GM12878 (cell line): ENCODE data around the gene SPATC1L. TPM values are rescaled to one million over a fixed set of nuclear protein-coding genes. Genes with fewer than 3 reads are reported as not detected.

Source experiments
- ATAC-seq: fragments of 200-7000 bp; cut with Tn5 transposase; 3 replicates; pipeline ENCODE4 v1.9.1; 2020; ENCODE audit warnings: mild to moderate bottlenecking, moderate library complexity
- BruUV-seq: library from RNA; stranded (reverse); fragments of 400-500 nt; replicated peaks from 2 replicates; lab custom pipeline; 2021; lab: Mats Ljungman, UMichigan
- CTCF ChIA-PET: fragments of 300-600 bp; sonication (Branson Sonifier 250); formaldehyde crosslinking; extraction: SDS; loops from one replicate; lab custom pipeline; 2021; ENCODE audit warnings: inconsistent platforms; lab: Yijun Ruan, JAX
- POLR2A ChIA-PET: fragments of 350-600 bp; formaldehyde crosslinking; extraction: SDS; loops from one replicate; lab custom pipeline; 2021; ENCODE audit warnings: inconsistent platforms; lab: Charles Lee
- RAD21 ChIA-PET: fragments of 300-600 bp; sonication (Branson Sonifier 250); formaldehyde crosslinking; loops from one replicate; lab custom pipeline; 2023; ENCODE audit warnings: antibody characterized with exemption; ENCODE audit not compliant: unreplicated experiment; lab: Charles Lee
- SMC1A ChIA-PET: fragments of 300-600 bp; sonication (Branson Sonifier 250); formaldehyde crosslinking; loops from one replicate; lab custom pipeline; 2023; ENCODE audit not compliant: unreplicated experiment, uncharacterized antibody; lab: Charles Lee
- DNase-seq: peaks from one replicate; pipeline ENCODE4 v3.0.0-alpha.2; 2011; ENCODE audit warnings: low read depth, low spot score
- FAIRE-seq: peaks from 3 replicates; lab custom pipeline; 2011; peaks lifted over from hg19 to GRCh38; lab: Jason Lieb, UNC
- H2AFZ ChIP-seq: 2 replicates; pipeline ENCODE4 v1.6.0; 2011; ENCODE audit warnings: low read depth, low read length, control low read depth; ENCODE audit not compliant: control insufficient read depth
- H3K27ac ChIP-seq: 2 replicates; pipeline ENCODE4 v1.5.1; 2011; ENCODE audit warnings: control low read depth; ENCODE audit not compliant: control insufficient read depth, insufficient read depth
- H3K27me3 ChIP-seq, 2 experiments: replicated peaks in 1 of 2; 2 replicates each; pipeline versions ENCODE4 v1.6.0 to v1.6.1; 2011; ENCODE audit warnings: low read length in 1 of 2; ENCODE audit not compliant: control insufficient read depth in 2 of 2, insufficient read depth in 2 of 2
- H3K36me3 ChIP-seq, 2 experiments: 2 replicates each; pipeline ENCODE4 v1.5.1; 2011; ENCODE audit warnings: low read length in 1 of 2; ENCODE audit not compliant: control insufficient read depth in 2 of 2, insufficient read depth in 2 of 2
- H3K4me1 ChIP-seq: 2 replicates; pipeline ENCODE4 v1.6.1; 2011; ENCODE audit warnings: mild to moderate bottlenecking, low read length, moderate library complexity, mixed read lengths; ENCODE audit not compliant: control insufficient read depth, insufficient read depth
- H3K4me2 ChIP-seq: 2 replicates; pipeline ENCODE4 v1.6.0; 2011; ENCODE audit warnings: control low read depth; ENCODE audit not compliant: control insufficient read depth, insufficient read depth
- H3K4me3 ChIP-seq: fragments of 200-600 bp; sonication (generic); 2 replicates; pipeline ENCODE4 v1.5.1; 2016
- H3K79me2 ChIP-seq: 2 replicates; pipeline ENCODE4 v1.6.0; 2011; ENCODE audit warnings: low read length; ENCODE audit not compliant: control insufficient read depth, insufficient read depth
- H3K9ac ChIP-seq: 2 replicates; pipeline ENCODE4 v1.8.0; 2011; ENCODE audit warnings: low read length, control low read depth, mixed read lengths; ENCODE audit not compliant: control insufficient read depth, insufficient read depth
- H3K9me3 ChIP-seq: replicated peaks from 3 replicates; pipeline ENCODE4 v1.5.1; 2011; ENCODE audit warnings: mild to moderate bottlenecking, low read length; ENCODE audit not compliant: control insufficient read depth, insufficient read depth
- H4K20me1 ChIP-seq: 2 replicates; pipeline ENCODE4 v1.6.0; 2011; ENCODE audit not compliant: control insufficient read depth, insufficient read depth
- BHLHE40 ChIP-seq, 2 experiments: fragments of 450-650 bp in 1 of 2; IDR thresholded peaks; 2 replicates each; pipeline ENCODE4 v1.6.1; 2011 to 2017; ENCODE audit warnings: low read depth in 2 of 2, borderline replicate concordance in 1 of 2, improper control_type of control experiment in 1 of 2, low read length in 1 of 2, mild to moderate bottlenecking in 1 of 2
- BRCA1 ChIP-seq: IDR thresholded peaks from 2 replicates; pipeline ENCODE4 v1.6.1; 2011; ENCODE audit warnings: low read depth, low read length, improper control_type of control experiment
- EP300 ChIP-seq, 2 experiments: fragments of 150-350 bp in 1 of 2; IDR thresholded peaks; 2 replicates each; pipeline ENCODE4 v1.6.1; 2011 to 2012; ENCODE audit warnings: low read depth in 2 of 2, low read length in 2 of 2, borderline replicate concordance in 1 of 2, improper control_type of control experiment in 1 of 2, inconsistent platforms in 1 of 2; ENCODE audit not compliant: control insufficient read depth in 1 of 2
- KDM1A ChIP-seq: fragments of 200-600 bp; sonication (generic); IDR thresholded peaks from 2 replicates; pipeline ENCODE4 v1.6.1; 2016; ENCODE audit warnings: borderline replicate concordance
- MEF2B ChIP-seq: fragments of 450-650 bp; IDR thresholded peaks from 2 replicates; pipeline ENCODE4 v1.6.1; 2018; ENCODE audit warnings: mild to moderate bottlenecking, moderate library complexity; ENCODE audit not compliant: partially characterized antibody, poor library complexity, severe bottlenecking
- MTA2 ChIP-seq: fragments of 450-650 bp; IDR thresholded peaks from 2 replicates; pipeline ENCODE4 v1.6.1; 2016; ENCODE audit warnings: low read depth, mild to moderate bottlenecking, moderate library complexity
- NFXL1 ChIP-seq: fragments of 450-650 bp; IDR thresholded peaks from 2 replicates; pipeline ENCODE4 v1.6.1; 2017; ENCODE audit warnings: antibody characterized with exemption, mild to moderate bottlenecking, borderline replicate concordance
- PML ChIP-seq: IDR thresholded peaks from 2 replicates; pipeline ENCODE4 v1.6.1; 2012; ENCODE audit warnings: low read length, inconsistent platforms
- SMARCA5 ChIP-seq: fragments of 450-650 bp; IDR thresholded peaks from 2 replicates; pipeline ENCODE4 v1.6.1; 2017; ENCODE audit warnings: mild to moderate bottlenecking
- TBL1XR1 ChIP-seq: IDR thresholded peaks from 2 replicates; pipeline ENCODE4 v1.6.1; 2012; ENCODE audit warnings: low read depth, low read length, improper control_type of control experiment
- WRNIP1 ChIP-seq: IDR thresholded peaks from 2 replicates; pipeline ENCODE4 v1.6.1; 2011; ENCODE audit warnings: low read depth, low read length, improper control_type of control experiment, borderline replicate concordance
- YBX1 ChIP-seq: fragments of 450-650 bp; IDR thresholded peaks from 2 replicates; pipeline ENCODE4 v1.6.1; 2016; ENCODE audit warnings: antibody characterized with exemption
- WGBS: methylation state at CpG from one replicate; pipeline ENCODE4 v1.1.6; 2016; ENCODE audit warnings: low lambda C conversion rate; ENCODE audit not compliant: insufficient replicate concordance, insufficient coverage; ENCODE audit errors: missing lambda C conversion rate; 5-methylcytosine and 5-hydroxymethylcytosine counted together
- in situ Hi-C: fragments of 300-500 bp; cut with MboI; formaldehyde crosslinking; loops from 9 replicates; pipeline ENCODE4 v1.14.3; 2018; ENCODE audit warnings: mixed read lengths
- intact Hi-C: fragments of 100-400 bp; cut with micrococcal nuclease; formaldehyde crosslinking; loops from one replicate; pipeline ENCODE4 v1.14.2; 2022; ENCODE audit not compliant: unreplicated experiment
- polyA plus RNA-seq, 11 experiments: library from polyadenylated mRNA; depleted of rRNA in 4 of 11; unstranded in 6 of 11; stranded (reverse) in 5 of 11; fragments of >200 nt; fragmentation: Nextera tagmentation in 4 of 11; fragmentation: Illumina TruSeq in 1 of 11; extraction: Ambion mirVana in 4 of 11; extraction: Trizol in 1 of 11; gene quantifications; 1 replicate in 1 of 11; 2 replicates in 10 of 11; pipeline versions ENCODE4 v1.2.1 to v1.2.3, GENCODE V29; 2011 to 2016; ENCODE audit warnings: inconsistent platforms in 2 of 11, missing spikeins in 2 of 11, low read depth in 1 of 11
- total RNA-seq, 4 experiments: library from RNA; depleted of rRNA in 3 of 4; stranded (reverse); fragments of >200 nt in 3 of 4; fragmentation: Illumina TruSeq in 1 of 4; extraction: Trizol in 1 of 4; gene quantifications; 2 replicates each; pipeline versions ENCODE4 v1.2.1 to v1.2.3, GENCODE V29; 2013 to 2021
- TF ChIP-seq, protein P1 (sequence below), 3 experiments: IDR thresholded peaks in 2 of 3; conservative IDR thresholded peaks in 1 of 3; 2 replicates each; pipeline ENCODE4 v1.5.1; 2011; ENCODE audit warnings: low read depth in 3 of 3, low read length in 3 of 3, mild to moderate bottlenecking in 3 of 3, control low read depth in 2 of 3, moderate library complexity in 2 of 3, inconsistent platforms in 1 of 3, mixed read lengths in 1 of 3; ENCODE audit not compliant: control insufficient read depth in 2 of 3, insufficient read depth in 1 of 3; ENCODE audit errors: extremely low read depth in 1 of 3
- TF ChIP-seq, protein P2 (sequence below): fragments of 450-650 bp; formaldehyde crosslinking; IDR thresholded peaks from 2 replicates; pipeline ENCODE4 v1.4.0; 2022; ENCODE audit warnings: mild to moderate bottlenecking, moderate library complexity
- TF ChIP-seq, protein P3 (sequence below): fragments of 150-350 bp; IDR thresholded peaks from 2 replicates; pipeline ENCODE4 v1.6.1; 2016; ENCODE audit warnings: low read depth, low read length
- TF ChIP-seq, protein P4 (sequence below): fragments of 450-650 bp; IDR thresholded peaks from 2 replicates; pipeline ENCODE4 v1.6.1; 2014; ENCODE audit warnings: mild to moderate bottlenecking

SPATC1L gene
- total and polyA plus RNA-seq, 10 of the 15 experiments (the other 5 are each of a cell fraction or from before 2014, with no cell fraction given), result 1.4 to 16.0 (median 7.0) TPM; not detected in 2

DNA sequence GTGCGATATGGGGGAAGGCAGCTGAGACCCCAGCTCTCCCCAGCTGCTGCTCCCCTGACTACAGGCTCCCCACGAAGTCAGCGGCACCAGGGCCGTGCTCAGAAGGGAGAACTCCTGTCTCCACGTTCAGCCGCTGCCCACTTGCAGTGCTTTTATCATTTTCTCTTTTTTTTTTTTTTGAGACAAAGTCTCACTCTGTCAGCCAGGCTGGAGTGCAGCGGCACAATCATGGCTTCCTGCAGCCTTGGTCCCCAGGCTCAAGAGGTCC is 27.9 kb downstream of the SPATC1L start:
- POLR2A ChIA-PET, result no interaction called here
- no peak overlapping the region for H2AFZ ChIP-seq
- in situ Hi-C loops, result no loop called here
- no peaks in the 10 kb centered on the region for H3K27me3 ChIP-seq
- H3K9ac ChIP-seq, result no peak overlapping the region
- no peak overlapping the region for H3K4me3 ChIP-seq
- 77% methylated on average over 7 of the region's 7 CpGs for WGBS
- SMC1A ChIA-PET, result no interaction called here
- H3K4me1 ChIP-seq, result no peaks in the 10 kb centered on the region
- ATAC-seq (no peak), FAIRE-seq (no peak), DNase-seq (no peak)
- no peak overlapping the region for H3K27ac ChIP-seq
- CTCF ChIA-PET, result no interaction called here
- intact Hi-C loops, result no loop called here
- BruUV-seq, result no TSS peak
- no peaks in the 10 kb centered on the region for H3K79me2 ChIP-seq
- RAD21 ChIA-PET, result no interaction called here
- H3K36me3 ChIP-seq, result no peaks in the 10 kb centered on the region
- no peaks in the 10 kb centered on the region; the same call in 2 of the 3 replicates for H3K9me3 ChIP-seq
- H3K4me2 ChIP-seq, result no peak overlapping the region
- H4K20me1 ChIP-seq, result no peaks in the 10 kb centered on the region
- TF ChIP-seq NFXL1 (no peak), BRCA1 (no peak), WRNIP1 (no peak), BHLHE40 (IDR thresholded peaks at IDR 0.05; ENCODE audit: borderline replicate concordance in 1 of 2, low read depth in 2 of 2, low read length in 1 of 2) (no peak), SMARCA5 (no peak), MTA2 (no peak), KDM1A (no peak), EP300 (IDR thresholded peaks at IDR 0.05; ENCODE audit: borderline replicate concordance in 1 of 2, control insufficient read depth in 1 of 2, low read depth in 2 of 2, low read length in 2 of 2) (no peak), YBX1 (no peak), TBL1XR1 (no peak), MEF2B (no peak), PML (no peak)
- TF ChIP-seq, protein P1, sequence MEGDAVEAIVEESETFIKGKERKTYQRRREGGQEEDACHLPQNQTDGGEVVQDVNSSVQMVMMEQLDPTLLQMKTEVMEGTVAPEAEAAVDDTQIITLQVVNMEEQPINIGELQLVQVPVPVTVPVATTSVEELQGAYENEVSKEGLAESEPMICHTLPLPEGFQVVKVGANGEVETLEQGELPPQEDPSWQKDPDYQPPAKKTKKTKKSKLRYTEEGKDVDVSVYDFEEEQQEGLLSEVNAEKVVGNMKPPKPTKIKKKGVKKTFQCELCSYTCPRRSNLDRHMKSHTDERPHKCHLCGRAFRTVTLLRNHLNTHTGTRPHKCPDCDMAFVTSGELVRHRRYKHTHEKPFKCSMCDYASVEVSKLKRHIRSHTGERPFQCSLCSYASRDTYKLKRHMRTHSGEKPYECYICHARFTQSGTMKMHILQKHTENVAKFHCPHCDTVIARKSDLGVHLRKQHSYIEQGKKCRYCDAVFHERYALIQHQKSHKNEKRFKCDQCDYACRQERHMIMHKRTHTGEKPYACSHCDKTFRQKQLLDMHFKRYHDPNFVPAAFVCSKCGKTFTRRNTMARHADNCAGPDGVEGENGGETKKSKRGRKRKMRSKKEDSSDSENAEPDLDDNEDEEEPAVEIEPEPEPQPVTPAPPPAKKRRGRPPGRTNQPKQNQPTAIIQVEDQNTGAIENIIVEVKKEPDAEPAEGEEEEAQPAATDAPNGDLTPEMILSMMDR (IDR thresholded peaks at IDR 0.05 in 2 of 3, conservative IDR thresholded peaks at IDR 0.05 in 1 of 3; ENCODE audit: control insufficient read depth in 2 of 3, extremely low read depth in 1 of 3, insufficient read depth in 1 of 3, low read depth in 3 of 3, low read length in 3 of 3), result no peak
- TF ChIP-seq, protein P2, sequence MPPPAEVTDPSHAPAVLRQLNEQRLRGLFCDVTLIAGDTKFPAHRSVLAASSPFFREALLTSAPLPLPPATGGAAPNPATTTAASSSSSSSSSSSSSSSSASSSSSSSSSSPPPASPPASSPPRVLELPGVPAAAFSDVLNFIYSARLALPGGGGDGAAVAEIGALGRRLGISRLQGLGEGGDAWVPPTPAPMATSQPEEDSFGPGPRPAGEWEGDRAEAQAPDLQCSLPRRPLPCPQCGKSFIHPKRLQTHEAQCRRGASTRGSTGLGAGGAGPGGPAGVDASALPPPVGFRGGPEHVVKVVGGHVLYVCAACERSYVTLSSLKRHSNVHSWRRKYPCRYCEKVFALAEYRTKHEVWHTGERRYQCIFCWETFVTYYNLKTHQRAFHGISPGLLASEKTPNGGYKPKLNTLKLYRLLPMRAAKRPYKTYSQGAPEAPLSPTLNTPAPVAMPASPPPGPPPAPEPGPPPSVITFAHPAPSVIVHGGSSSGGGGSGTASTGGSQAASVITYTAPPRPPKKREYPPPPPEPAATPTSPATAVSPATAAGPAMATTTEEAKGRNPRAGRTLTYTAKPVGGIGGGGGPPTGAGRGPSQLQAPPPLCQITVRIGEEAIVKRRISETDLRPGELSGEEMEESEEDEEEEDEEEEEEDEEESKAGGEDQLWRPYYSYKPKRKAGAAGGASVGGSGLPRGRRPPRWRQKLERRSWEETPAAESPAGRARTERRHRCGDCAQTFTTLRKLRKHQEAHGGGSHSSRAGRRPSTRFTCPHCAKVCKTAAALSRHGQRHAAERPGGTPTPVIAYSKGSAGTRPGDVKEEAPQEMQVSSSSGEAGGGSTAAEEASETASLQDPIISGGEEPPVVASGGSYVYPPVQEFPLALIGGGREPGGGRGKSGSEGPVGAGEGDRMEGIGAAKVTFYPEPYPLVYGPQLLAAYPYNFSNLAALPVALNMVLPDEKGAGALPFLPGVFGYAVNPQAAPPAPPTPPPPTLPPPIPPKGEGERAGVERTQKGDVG (CRISPR knock-in tag), result no peak
- TF ChIP-seq, protein P3, sequence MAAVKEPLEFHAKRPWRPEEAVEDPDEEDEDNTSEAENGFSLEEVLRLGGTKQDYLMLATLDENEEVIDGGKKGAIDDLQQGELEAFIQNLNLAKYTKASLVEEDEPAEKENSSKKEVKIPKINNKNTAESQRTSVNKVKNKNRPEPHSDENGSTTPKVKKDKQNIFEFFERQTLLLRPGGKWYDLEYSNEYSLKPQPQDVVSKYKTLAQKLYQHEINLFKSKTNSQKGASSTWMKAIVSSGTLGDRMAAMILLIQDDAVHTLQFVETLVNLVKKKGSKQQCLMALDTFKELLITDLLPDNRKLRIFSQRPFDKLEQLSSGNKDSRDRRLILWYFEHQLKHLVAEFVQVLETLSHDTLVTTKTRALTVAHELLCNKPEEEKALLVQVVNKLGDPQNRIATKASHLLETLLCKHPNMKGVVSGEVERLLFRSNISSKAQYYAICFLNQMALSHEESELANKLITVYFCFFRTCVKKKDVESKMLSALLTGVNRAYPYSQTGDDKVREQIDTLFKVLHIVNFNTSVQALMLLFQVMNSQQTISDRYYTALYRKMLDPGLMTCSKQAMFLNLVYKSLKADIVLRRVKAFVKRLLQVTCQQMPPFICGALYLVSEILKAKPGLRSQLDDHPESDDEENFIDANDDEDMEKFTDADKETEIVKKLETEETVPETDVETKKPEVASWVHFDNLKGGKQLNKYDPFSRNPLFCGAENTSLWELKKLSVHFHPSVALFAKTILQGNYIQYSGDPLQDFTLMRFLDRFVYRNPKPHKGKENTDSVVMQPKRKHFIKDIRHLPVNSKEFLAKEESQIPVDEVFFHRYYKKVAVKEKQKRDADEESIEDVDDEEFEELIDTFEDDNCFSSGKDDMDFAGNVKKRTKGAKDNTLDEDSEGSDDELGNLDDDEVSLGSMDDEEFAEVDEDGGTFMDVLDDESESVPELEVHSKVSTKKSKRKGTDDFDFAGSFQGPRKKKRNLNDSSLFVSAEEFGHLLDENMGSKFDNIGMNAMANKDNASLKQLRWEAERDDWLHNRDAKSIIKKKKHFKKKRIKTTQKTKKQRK, result no peak
- TF ChIP-seq, protein P4, sequence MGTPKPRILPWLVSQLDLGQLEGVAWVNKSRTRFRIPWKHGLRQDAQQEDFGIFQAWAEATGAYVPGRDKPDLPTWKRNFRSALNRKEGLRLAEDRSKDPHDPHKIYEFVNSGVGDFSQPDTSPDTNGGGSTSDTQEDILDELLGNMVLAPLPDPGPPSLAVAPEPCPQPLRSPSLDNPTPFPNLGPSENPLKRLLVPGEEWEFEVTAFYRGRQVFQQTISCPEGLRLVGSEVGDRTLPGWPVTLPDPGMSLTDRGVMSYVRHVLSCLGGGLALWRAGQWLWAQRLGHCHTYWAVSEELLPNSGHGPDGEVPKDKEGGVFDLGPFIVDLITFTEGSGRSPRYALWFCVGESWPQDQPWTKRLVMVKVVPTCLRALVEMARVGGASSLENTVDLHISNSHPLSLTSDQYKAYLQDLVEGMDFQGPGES, result no peak
